ENCODE results near the gene KRT6B. TPM values are rescaled to one million over a fixed set of nuclear protein-coding genes. Genes with fewer than 3 reads are reported as not detected.
A peak's percentile ranks its signal among the peaks of the same experiment; 100 is the strongest.

The KRT6B gene
- total and polyA plus RNA-seq, 8 donors: not detected

DNA sequence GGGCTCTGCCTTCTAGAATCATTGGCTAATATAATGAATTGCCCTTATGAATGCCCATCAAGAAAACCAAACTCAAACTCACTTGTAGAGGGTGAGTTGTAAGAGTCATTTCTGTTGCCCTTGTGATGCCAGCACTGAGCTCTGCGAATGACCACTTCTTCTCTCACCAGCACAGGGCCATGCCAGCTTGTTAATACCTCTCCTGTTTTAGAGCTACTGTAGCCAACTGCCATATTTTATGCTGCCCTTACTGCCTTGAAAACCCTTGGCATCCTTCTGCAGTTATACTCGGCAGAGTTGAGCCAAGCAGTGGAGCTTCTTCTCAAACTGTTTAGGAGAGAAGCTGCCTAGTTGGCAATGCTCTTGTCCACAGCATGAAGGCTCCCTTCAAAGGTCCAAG, 25.9 kb downstream of the KRT6B start:
- ATAC-seq (no peak), DNase-seq (no peak)
- intact Hi-C loops (cut with DNase I): no loop called here
- Histone ChIP-seq H3K9me3 (no peaks in the 10 kb centered on the region), H3K36me3 (no peaks in the 10 kb centered on the region), H3K27me3 (peaks cover 0 to 27% of the 10 kb centered on the region in 2 donors), H3K4me1 (no peaks in the 10 kb centered on the region), H3K27ac (no peak overlapping the region), H3K4me3 (no peak overlapping the region)
- TF ChIP-seq, protein P1, sequence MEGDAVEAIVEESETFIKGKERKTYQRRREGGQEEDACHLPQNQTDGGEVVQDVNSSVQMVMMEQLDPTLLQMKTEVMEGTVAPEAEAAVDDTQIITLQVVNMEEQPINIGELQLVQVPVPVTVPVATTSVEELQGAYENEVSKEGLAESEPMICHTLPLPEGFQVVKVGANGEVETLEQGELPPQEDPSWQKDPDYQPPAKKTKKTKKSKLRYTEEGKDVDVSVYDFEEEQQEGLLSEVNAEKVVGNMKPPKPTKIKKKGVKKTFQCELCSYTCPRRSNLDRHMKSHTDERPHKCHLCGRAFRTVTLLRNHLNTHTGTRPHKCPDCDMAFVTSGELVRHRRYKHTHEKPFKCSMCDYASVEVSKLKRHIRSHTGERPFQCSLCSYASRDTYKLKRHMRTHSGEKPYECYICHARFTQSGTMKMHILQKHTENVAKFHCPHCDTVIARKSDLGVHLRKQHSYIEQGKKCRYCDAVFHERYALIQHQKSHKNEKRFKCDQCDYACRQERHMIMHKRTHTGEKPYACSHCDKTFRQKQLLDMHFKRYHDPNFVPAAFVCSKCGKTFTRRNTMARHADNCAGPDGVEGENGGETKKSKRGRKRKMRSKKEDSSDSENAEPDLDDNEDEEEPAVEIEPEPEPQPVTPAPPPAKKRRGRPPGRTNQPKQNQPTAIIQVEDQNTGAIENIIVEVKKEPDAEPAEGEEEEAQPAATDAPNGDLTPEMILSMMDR (IDR thresholded peaks at IDR 0.05): no peak

DNA sequence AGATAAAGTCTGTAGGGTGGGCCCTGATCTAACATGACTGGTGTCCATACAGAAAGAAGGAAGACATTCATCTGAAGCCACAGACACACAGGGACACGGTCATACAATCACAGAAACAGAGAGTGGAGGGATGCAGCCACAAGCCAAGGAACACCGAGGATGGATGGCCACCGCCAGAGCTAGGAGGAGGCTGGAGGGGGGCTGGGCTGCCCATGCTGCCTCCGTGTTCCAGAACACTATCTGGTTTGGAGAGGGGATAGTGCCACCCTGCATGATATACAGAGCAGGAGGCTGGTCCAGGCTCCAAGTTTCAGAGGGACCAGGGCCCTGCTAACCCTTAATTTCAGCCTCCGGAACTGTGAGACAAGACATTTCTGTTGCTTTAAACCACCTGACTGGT, 26.5 kb downstream of the KRT6B start:
- Histone ChIP-seq H3K27ac (no peak overlapping the region), H3K4me3 (no peak overlapping the region), H3K27me3 (peaks cover 0 to 22% of the 10 kb centered on the region in 2 donors), H3K4me1 (no peaks in the 10 kb centered on the region), H3K36me3 (no peaks in the 10 kb centered on the region), H3K9me3 (no peaks in the 10 kb centered on the region)
- ATAC-seq (no peak), DNase-seq (no peak)
- intact Hi-C loops (cut with DNase I): no loop called here
- TF ChIP-seq, protein P1 (IDR thresholded peaks at IDR 0.05): no peak

DNA sequence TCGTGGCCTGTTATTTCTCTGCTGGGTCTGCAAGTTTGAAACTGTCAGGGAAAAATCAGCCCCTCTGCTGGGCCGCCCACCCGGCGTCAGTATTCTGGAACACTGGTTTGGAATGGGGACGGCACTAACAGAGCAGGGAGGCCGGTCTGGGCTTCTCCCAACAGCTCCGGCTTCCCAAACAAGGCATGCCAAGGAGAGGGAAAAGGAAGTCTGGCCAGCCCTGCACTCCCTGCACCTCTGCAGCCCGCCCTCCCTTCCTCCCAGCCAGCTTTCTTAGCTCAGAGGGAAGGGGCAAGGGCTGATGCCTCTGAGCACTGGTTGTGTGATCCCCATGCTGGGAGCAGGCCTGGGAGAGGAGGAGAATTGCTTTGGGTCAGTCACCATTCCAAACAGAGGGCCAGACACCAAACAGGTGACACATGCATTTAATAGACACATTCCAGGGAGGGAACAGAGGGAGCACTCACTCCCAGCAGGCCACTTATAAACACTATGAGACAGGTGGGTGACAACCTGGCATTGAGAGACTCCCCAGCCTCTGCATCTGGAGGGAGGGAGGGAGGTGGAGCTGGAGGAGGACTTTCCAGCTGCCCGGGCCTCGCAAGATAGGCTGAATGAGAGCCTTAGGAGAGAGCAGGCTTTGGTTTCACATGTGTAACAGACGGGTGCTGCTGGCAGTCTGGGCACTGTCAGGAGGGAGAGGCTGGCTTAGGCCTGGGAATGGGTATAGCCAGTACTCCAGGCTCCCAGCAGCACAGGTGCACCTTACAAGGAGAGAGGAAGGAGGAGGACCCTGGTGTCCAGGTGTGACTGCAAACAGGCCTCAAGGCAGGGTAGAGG, 28.1 kb downstream of the KRT6B start:
- Histone ChIP-seq H3K9me3 (no peaks in the 10 kb centered on the region), H3K27ac (peak overlapping the region in 1 of 2 donors; percentile 37), H3K36me3 (no peaks in the 10 kb centered on the region), H3K4me3 (no peak overlapping the region), H3K27me3 (peaks cover 0 to 14% of the 10 kb centered on the region in 2 donors), H3K4me1 (no peaks in the 10 kb centered on the region)
- intact Hi-C loops (cut with DNase I): no loop called here
- TF ChIP-seq, protein P1 (IDR thresholded peaks at IDR 0.05): no peak
- DNase-seq (peak in 1 of 4 donors; percentile 24), ATAC-seq (peak; percentile 39)

DNA sequence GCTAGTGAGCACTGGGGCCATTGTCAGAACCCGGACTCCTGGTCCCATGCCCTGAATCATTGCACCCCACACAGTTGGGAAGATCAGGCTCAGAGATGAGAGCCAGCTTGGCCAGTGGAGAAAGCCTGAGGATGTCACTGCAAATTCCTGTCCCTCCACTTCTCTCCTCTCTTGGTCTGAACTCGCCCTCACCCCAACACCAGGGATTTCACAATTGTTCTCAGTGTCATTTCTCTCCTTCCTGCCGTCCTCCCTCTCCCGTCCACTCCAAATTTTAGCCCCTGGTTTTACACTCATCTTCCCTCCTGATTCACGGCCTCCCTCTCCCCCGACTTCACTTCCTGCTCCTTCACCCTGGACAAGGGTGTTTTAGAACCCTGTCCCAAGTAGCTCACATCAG, 28.9 kb downstream of the KRT6B start:
- Histone ChIP-seq H3K4me3 (no peak overlapping the region), H3K9me3 (no peaks in the 10 kb centered on the region), H3K27ac (peak overlapping the region in 1 of 2 donors; percentile 37), H3K27me3 (peaks cover 0 to 14% of the 10 kb centered on the region in 2 donors), H3K4me1 (no peaks in the 10 kb centered on the region), H3K36me3 (no peaks in the 10 kb centered on the region)
- DNase-seq (peak in 1 of 4 donors; percentile 16), ATAC-seq (peak; percentile 19)
- TF ChIP-seq, protein P1 (IDR thresholded peaks at IDR 0.05): no peak
- intact Hi-C loops (cut with DNase I): no loop called here

DNA sequence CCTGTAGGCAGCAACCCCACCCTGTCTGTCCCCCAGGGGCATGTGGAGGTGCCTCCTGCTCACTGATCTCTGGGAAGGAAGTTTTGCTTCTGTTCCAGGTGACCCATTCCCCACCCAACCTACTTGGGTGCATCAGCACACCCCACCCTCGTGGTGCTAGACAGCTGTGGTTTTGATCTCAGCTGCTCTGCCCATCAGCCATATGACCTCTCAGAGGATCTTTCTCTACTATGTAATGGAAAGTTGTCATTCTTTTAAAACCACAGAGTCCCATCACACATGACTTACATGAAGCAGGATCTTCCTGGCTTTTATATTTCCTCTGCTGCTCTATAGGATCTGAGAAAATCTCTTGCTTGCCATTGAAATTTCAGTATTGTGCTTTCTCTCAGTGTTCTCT, 32.3 kb downstream of the KRT6B start:
- Histone ChIP-seq H3K27me3 (peaks cover 0 to 14% of the 10 kb centered on the region in 2 donors), H3K4me3 (no peak overlapping the region), H3K27ac (no peak overlapping the region), H3K4me1 (no peaks in the 10 kb centered on the region), H3K9me3 (no peaks in the 10 kb centered on the region), H3K36me3 (no peaks in the 10 kb centered on the region)
- no peak for DNase-seq
- ATAC-seq: no peak
- TF ChIP-seq, protein P1 (IDR thresholded peaks at IDR 0.05): no peak
- intact Hi-C loops (cut with DNase I): no loop called here
